Suppressor macrophage treated with lipopolysaccharide for 4 hours (primary cell): ENCODE measurements around the gene PRDM2.
A peak's percentile ranks its signal among the peaks of the same experiment; 100 is the strongest.

Source experiments
- DNase-seq: peaks from one replicate; pipeline ENCODE4 v3.0.0-alpha.2; 2020

The PRDM2 gene

DNA sequence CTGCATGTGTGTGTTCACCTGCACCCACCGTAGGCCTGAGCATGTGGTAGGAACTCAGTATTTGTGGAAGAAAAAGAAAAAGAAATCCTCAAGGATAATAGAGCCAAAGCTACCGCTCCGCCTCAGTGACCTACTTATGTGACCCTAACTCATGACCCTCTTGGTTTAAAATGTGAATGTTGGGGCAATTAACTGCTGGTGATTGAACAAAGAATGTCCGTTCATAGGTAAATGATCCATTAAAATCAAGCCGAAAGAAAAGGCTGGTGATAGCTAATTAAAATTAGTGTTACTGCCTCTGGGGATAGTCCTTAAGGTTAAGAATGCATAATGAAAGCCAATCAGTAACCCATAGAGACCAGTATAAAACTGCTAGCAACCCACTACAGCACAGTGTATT is 98.1 kb downstream of the PRDM2 start:
- no peak for DNase-seq

GRCh38 chr1:13799502-13800283 is 99.7 kb downstream of the PRDM2 start:
- DNase-seq: no peak

DNA sequence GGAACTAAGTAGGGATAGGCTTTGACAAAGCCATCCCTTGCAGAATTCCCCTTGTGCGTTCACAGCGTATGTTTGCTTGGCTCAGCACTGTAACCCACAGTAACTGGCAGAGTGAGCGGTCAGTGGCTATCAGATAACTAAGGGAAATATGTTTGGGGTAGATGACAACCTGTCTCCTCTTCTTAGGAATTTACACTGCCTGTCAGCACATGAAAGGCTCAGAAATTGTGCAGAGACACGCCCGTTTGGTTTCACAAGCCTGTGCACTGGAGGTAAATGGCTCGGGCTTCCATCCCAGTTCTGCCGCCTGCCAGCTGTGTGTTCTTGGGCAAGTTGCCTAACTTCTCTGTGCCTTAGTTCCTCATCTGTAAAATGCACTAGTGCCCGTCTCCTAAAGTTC is 101.2 kb downstream of the PRDM2 start:
- DNase-seq: no peak

DNA sequence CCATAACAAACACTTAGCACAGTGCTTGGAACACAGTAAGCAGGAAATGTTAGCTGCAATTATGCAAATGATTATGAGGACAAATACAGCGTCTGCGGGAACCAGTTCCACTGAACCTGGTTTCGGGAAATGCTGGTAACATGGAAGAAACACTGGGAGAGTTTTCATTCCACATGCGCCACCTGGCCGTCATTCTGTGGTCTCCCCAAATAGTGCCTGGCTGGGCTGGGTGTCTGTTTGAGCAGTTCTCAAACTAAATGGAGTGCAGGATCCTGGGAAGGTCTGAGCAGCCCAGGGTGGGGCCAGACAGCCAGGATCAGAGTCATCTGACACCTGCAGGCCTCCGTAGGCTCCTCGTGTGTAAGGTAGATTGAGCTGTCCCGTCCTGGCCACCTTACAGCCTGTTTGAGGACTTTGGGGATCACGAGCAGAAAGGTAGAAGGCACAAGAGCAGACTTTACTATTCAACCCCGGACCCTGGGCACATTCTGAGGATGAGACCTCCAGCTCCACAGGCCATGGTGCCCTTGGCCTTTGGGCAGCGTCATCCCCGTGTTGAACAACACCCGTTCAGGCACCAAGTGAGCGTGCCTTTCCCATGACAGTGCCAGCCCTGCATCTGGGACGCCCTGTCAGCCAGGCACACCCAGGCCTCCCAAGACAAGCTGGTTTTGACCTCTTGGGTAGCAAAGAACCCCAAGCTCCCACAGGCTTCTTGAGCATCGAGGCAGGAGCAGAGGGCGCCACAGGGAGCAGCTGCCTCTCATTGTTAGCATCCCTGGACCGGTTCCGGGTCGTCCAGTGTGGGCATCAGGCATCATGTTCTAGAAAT is 101.9 kb downstream of the PRDM2 start:
- no peak for DNase-seq

DNA sequence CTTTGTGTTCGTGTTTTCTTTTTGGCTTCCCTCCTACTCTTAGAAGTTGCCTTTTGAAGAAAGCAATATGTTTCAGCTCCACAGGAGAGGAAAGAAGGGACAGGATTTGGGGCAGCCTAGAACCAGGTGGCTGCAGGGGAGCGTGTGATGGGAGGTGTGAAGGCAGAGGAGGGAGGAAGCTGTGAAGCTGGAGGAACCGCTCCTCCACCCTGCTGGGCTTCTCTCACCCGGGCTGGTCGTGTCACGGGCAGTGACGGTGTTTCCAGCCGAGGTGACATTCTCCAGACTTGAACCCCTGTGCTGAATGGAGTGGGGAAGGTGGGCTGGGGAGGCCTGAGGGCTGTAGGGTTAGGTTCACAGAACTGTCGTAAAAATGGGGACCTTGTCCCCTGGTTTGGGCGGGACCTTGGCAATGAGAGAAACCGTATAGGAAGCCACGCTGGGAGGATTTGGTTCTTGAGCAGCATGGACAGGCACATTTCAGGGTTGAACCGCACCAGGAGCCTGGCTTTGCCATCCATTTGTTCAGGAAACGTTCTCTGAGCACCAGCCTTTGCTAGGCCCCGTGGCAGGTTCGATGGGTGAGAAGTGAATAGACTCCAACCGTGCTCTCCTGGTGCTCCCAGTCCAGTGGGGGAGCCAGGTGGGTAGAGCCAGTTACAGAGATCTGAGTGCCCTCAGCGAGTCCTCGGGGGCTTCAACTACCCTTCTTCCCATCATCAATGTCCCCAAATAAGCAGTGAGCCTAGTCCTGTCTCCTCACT is 103.0 kb downstream of the PRDM2 start:
- DNase-seq: no peak

DNA sequence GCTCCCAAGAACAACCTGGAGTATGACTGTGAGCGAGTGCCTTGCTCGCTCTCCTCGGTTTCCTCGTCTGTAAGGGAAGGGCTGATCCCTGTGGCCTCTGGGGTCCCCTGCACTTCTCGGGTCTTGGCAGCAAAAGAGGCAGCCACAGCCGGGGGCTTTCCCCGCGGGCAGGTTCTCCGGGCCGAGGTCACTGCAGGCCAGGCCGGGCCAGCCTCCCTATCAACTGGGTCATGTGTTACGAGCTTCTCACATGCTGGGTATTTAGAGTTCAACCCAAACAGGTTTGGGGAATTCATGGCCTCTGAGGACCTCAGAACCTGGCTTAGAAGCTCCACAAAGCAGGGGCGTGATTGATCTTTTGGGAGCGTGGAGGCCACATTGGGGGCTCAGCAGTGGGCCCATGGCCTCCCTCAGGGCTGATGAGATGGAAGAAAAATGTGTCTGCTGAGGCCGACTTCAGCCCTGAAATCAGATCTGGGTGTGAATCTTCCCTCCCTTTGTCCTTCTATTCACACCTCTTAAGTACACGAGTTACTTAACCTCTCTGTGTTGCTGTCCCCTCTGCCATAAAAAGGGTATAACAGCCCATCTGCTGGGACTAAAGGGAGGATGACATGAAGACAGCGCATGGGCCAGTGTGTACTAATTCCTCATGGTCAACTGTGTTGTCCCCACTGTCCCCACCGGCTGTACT is 103.7 kb downstream of the PRDM2 start:
- no peak for DNase-seq

GRCh38 chr1:13804240-13804633 is 104.2 kb downstream of the PRDM2 start:
- no peak for DNase-seq

DNA sequence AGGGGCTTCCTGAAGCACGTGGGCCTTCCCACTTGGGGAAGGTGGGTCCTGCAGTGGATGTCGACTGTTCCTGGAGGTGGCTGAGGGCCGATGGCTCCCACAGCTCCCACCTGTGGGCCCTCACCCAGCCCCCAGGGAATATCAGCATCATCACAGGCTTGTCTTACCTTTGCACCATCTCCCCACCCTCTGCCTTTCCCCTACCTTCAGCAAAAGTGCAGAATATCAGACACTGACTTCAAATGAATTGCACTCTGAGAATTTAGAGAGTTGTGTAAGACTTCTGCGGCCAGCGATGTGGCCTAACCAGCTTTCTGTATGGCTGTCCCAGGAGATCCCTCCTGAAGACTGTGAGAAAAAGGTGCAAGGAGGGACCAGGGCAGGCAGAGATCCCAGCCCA is 105.4 kb downstream of the PRDM2 start:
- DNase-seq: no peak

DNA sequence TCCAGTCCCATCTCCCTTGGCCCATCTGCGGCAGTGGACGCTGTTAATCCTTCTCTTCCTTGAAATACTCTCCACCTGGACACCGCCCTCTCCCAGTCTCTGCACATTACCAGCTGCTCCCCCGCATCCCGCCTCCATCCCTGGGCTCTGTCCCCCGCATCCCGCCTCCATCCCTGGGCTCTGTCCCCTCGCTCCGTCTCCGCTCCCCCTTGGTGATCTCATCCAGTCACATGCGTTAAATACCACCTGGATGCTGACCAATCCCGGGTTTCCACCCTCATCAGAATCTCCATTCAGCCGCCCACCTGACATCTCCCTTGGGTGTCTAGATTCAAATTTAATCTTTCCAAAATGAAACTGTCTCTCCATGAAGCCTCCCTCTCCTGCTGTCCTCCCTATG is 106.1 kb downstream of the PRDM2 start:
- DNase-seq: no peak

GRCh38 chr1:13807209-13807608 is 107.2 kb downstream of the PRDM2 start:
- no peak for DNase-seq

DNA sequence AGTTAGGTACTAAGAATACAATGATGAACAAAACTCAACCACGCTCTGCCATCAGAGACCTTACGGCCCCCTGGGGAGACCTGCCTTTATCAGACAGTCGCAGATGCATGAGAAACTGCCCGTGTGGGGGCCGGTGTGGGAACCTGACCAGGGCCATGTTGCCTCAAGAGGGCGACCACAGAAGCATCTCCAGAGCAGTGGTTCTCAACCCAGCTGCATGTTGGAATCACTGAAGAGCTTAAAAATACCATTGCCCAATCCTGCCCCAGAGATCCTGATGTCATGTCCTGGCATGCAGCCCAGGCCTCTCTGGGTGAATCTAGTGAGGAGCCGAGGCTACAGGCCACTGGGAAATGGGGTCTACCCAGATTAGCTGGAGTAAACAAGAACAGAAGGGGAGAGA is 108.7 kb downstream of the PRDM2 start:
- DNase-seq: no peak

GRCh38 chr1:13809461-13810159 is 109.6 kb downstream of the PRDM2 start:
- no peak for DNase-seq

DNA sequence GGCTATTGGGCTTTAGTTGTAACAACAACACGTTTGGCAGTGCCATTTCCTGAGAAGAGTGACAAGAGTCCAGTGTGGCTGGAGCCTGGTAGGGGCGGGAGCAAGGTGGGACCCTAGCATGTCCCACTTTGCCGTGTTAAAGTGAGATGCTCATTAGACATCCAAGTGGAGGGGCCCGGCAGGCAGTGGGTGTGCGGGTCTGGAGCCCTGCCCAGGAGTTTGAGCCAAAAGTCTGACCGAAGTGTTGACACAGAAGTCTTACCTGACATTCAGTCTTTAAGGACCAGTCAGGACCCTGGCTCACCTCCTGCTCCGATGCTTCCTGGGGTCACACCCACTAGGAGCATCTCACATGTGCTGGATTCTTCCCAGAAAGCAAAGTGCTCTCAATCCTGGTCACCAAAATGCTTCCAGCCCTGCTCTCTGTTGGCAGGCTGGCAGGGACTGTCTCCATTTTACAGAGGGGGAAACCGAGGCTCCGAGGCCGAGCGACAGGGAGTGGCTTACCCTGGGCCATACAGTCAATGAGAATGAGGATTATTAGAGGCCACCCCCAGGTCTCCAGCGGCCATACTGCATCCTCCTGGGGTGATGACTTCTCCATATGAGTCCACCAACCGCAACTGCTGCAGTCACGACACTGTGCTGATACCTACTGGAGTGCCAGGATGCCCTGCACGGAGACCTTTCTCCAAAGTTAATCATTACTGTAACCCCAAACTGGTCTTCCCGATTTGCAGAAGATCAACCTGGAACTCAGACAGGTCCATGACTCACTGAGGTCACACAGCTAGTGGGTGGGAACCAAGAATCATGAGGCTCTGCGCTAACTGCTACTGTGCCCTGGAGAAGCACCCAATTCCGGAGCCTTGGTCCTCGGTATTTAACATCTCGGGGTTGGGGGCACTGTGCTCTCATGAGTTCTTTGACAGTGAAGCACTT is 112.7 kb downstream of the PRDM2 start:
- no peak for DNase-seq

DNA sequence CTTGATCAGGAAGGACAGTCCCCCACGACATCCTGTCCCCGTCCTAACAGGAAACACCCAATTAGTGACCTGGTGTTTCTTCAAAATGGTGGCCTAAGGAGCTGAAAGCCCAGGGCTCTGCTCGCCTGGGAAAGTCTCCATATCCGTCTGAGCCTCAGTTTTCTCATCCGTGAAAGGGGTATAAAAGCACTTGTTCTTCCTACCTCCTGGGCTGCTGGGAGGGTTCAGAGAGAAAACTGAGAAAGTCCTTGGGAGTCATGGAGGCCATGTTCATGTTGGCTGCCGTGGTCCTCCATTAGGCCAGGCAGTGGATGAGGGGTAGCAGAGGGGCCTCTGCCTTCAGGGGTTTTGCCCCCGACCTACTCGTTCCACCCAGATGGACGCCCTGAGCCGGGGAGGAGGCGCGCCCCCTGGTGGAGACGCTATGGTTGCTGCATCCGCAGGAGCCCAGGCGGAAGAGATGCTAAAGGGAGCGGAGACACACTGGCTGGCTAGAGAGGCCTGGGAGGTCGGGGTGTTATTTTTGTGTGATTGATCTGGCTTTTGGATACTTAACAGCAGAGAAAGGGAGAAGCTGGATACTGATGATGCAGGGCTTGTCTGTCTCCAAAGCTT is 113.5 kb downstream of the PRDM2 start:
- peak; percentile 39 for DNase-seq

DNA sequence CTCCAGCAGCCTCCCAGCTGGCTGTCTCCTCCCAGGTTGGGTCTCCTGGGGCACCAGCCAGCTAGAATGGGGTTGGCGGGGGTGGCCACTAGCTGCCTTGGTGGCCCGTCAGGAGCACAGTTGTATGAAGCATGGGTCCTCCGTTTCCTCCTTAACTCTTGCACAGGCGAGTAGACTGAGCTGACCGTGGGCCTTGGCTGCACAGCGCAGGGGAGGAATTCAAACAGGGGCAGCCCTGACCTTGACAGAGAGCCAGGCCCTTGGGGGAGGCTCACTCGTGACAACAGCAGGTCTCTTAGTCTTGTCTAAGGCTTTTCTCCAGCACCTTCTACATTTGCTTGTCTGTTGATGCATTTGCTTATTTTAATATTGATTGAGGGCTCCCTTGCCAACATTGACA is 114.1 kb downstream of the PRDM2 start:
- no peak for DNase-seq

DNA sequence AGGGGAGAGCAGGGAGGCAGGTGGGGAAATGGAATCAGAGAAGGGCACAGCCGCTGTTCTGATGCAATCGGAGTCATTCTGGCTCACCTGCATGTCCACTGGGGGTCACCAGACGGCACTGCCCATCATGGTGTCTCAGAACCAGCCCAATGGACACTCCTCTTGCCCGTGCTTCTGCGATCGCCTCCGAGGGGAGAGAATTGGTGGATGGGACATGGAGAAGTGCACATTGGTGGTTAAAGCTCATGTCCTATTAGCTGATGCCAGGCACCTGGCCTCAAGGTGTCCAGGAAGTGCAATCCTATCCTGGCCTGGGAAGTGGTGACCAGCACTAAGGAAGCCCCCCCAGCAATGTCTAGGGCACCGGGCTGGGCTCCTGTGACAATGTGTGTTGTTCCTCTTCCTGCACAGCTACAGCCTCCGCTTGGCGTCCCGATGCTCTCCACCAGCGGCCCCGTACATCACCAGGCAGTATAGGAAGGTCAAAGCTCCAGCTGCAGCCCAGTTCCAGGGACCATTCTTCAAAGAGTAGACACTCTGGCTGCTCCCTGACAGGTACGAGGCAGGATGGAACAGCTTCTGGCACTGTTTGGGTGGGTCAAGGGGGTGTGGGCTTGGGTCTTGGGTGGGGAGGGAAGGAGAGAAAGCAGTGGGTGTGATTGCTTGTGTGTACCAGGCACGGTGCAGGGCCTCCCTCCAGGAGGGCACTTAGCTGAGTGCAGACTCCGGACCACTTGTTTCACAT is 116.2 kb downstream of the PRDM2 start:
- no peak for DNase-seq

GRCh38 chr1:13817906-13818305 is 117.9 kb downstream of the PRDM2 start:
- DNase-seq: no peak

- DNase-seq: no peak
Measured at GRCh38 chr1:13818926-13819325, 118.9 kb downstream of the PRDM2 start.

DNA sequence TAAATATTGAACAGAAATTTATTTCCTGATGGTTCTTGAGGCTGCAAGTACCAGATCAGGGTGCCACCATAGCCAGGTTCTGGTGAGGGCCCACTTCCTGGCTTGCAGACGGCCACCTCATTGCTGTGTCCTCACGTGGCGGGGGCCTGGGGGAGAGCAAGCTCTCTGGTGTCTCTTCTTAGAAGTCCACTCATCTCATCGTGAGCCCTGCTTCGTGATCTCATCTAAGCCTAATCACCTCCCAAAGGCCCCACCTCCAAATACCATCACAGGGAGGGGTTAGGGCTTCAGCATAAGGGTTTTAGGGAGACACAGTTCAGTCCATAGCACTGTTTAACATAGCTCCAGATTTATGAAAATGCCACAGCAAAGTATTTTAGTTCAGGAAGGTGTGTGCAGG is 119.7 kb downstream of the PRDM2 start:
- no peak for DNase-seq

- DNase-seq: no peak
Measured at GRCh38 chr1:13820055-13820454, 120.1 kb downstream of the PRDM2 start.
